Measurements from ENCODE around the gene AHDC1.

Gene AHDC1

GRCh38 chr1:27526569-27527222 lies 77.2 kb downstream of the AHDC1 start (continued):
- TF ChIP-seq ZNF335 (tag by site-specific recombination; conservative IDR thresholded peaks at IDR 0.05) (no peak; the same call in 1 of the 2 replicates), ZNF324 (tag by site-specific recombination; IDR thresholded peaks at IDR 0.05) (no peak), ZBTB11 (tag by site-specific recombination; conservative IDR thresholded peaks at IDR 0.05; ENCODE audit: low read depth) (no peak), ZNF529 (tag by site-specific recombination; IDR thresholded peaks at IDR 0.05; ENCODE audit: insufficient replicate concordance) (no peak), EGR2 (tag by site-specific recombination; IDR thresholded peaks at IDR 0.05; ENCODE audit: low read depth) (peak; percentile 94), ZNF473 (tag by site-specific recombination; IDR thresholded peaks at IDR 0.05) (peak; percentile 77; the same call in 1 of the 2 replicates), ZNF148 (tag by site-specific recombination; IDR thresholded peaks at IDR 0.05; ENCODE audit: borderline replicate concordance) (no peak), ZNF488 (tag by site-specific recombination; IDR thresholded peaks at IDR 0.05) (0 out of 2 replicates have a peak, but pooled peaks have one; percentile 62), REST (tag by site-specific recombination; IDR thresholded peaks at IDR 0.05) (no peak), ZNF248 (tag by site-specific recombination; IDR thresholded peaks at IDR 0.05) (peak; percentile 58; the same call in 1 of the 2 replicates), ZXDB (tag by site-specific recombination; IDR thresholded peaks at IDR 0.05) (no peak), ZNF48 (tag by site-specific recombination; IDR thresholded peaks at IDR 0.05) (no peak), ZNF785 (tag by site-specific recombination; IDR thresholded peaks at IDR 0.05) (no peak), ZNF600 (tag by site-specific recombination; IDR thresholded peaks at IDR 0.05) (peak; percentile 60; the same call in 1 of the 2 replicates), ZNF658 (tag by site-specific recombination; IDR thresholded peaks at IDR 0.05) (no peak), ZNF423 (tag by site-specific recombination; IDR thresholded peaks at IDR 0.05) (no peak), ZNF610 (tag by site-specific recombination; IDR thresholded peaks at IDR 0.05; ENCODE audit: borderline replicate concordance) (no peak), SETDB1 (IDR thresholded peaks at IDR 0.05; ENCODE audit: insufficient read length, low read length) (no peak), ZBTB48 (tag by site-specific recombination; IDR thresholded peaks at IDR 0.05) (peak; percentile 32; the same call in 1 of the 2 replicates), ZNF571 (tag by site-specific recombination; IDR thresholded peaks at IDR 0.05) (no peak), KLF10 (tag by site-specific recombination; IDR thresholded peaks at IDR 0.05) (no peak), ZSCAN4 (tag by site-specific recombination; IDR thresholded peaks at IDR 0.05) (peak; percentile 96), FEZF1 (tag by site-specific recombination; IDR thresholded peaks at IDR 0.05) (no peak; the same call in 1 of the 2 replicates), ZFP3 (tag by site-specific recombination; IDR thresholded peaks at IDR 0.05; ENCODE audit: low read depth) (no peak), TSHZ1 (tag by site-specific recombination; IDR thresholded peaks at IDR 0.05; ENCODE audit: borderline replicate concordance) (peak; percentile 13)
